Cardiac muscle cell (in vitro differentiated cells and primary cell): Measurements from ENCODE around the gene C1orf52. TPM values are rescaled to one million over a fixed set of nuclear protein-coding genes. Genes with fewer than 3 reads are reported as not detected.

Experiments
- DNase-seq, 2 donors: peaks; one replicate each; pipeline versions ENCODE4 v3.0.0 to v3.0.0-alpha.2; 2010 to 2017; ENCODE audit warnings: low read depth in 1 of 2, low spot score in 1 of 2
- H3K27ac ChIP-seq: fragments of 200-600 bp; sonication (generic); 2 replicates; pipeline ENCODE4 v1.5.1; 2016
- H3K27me3 ChIP-seq: fragments of 200-600 bp; sonication (generic); 2 replicates; pipeline ENCODE4 v1.6.0; 2016; ENCODE audit warnings: control low read depth
- H3K36me3 ChIP-seq: fragments of 200-600 bp; sonication (generic); 2 replicates; pipeline ENCODE4 v1.5.1; 2016; ENCODE audit warnings: control low read depth
- H3K4me1 ChIP-seq: fragments of 200-600 bp; sonication (generic); 2 replicates; pipeline ENCODE4 v1.8.1; 2017; ENCODE audit warnings: low read depth, mild to moderate bottlenecking, mixed run types
- H3K4me3 ChIP-seq: fragments of 200-600 bp; sonication (generic); 2 replicates; pipeline ENCODE4 v1.5.1; 2016; ENCODE audit warnings: mild to moderate bottlenecking
- H3K9me3 ChIP-seq: fragments of 200-600 bp; sonication (generic); 2 replicates; pipeline ENCODE4 v1.5.1; 2017; ENCODE audit warnings: low read depth, mild to moderate bottlenecking, control low read depth
- CTCF ChIP-seq: IDR thresholded peaks from 2 replicates; pipeline ENCODE4 v1.5.1; 2012; ENCODE audit warnings: low read depth, mild to moderate bottlenecking, low read length
- polyA plus RNA-seq: library from polyadenylated mRNA; unstranded; fragments of >200 nt; fragmentation: Nextera tagmentation; extraction: Ambion mirVana; gene quantifications from 2 replicates; pipeline ENCODE4 v1.2.1, GENCODE V29; 2016
- total RNA-seq: library from RNA; depleted of rRNA; stranded (reverse); fragments of >200 nt; gene quantifications from 2 replicates; pipeline ENCODE4 v1.2.3, GENCODE V29; 2016

The C1orf52 gene
- total and polyA plus RNA-seq, 2 experiments from 2014 or later: 63.4 to 82.1 TPM

DNA sequence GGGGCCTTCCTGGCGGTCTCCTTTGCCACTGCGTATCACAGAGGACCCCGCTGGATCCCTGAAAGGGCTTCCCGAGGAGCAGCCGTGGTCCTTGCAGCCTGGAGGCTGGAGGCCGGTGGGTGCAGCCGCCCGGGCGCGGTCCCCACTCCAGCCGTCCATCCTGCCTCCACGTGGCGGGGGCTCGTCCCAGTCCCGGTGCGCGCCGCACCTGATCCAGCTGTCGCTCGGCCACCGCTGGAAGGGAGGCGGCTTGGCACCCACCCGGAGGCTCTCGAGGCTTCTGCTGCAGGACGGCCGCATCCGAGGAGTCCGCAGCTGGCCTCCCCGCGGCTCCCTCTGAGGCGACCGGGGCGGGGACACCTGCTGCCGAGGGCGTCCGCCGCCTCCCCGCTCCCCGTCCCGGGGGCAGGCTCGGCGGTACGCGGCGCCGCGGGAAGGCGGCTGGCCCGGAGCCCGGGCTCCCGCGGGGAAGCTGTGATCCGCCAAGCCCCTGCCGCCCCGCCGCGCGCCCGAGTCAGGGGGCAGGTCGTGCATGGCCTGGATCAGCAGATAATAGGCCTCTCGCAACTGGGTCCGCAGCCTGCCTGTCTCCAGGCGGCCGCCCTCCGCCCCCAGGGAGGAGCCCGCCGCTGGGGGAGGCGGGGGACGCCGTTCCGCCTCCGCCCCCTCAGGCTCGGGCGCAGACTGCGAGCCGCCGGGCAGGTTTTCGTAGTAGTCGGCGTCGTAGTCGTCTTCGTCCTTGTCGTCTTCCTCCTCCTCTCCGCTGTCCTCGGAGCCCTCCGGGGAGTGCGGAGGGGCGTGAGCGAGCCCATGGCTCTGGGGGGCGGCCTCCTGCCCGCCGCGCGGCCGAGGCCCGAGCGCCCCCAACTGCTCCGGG, 58.8 kb downstream of the C1orf52 start, which contains the start of gene SYDE2:
TSS of gene SYDE2 (minus strand) at position 554 of the 877 bp plus-strand sequence. CDS start at position 534, 20 bp downstream.
- peaks cover 13% of the 10 kb centered on the region for H3K4me1 ChIP-seq
- no peaks in the 10 kb centered on the region for H3K27me3 ChIP-seq
- TF ChIP-seq CTCF: no peak
- peak; percentile 81 to 93 for DNase-seq
- H3K4me3 ChIP-seq: peak within 1 kb of the TSS; percentile 90
- no peaks in the 10 kb centered on the region for H3K36me3 ChIP-seq
- no peaks in the 10 kb centered on the region for H3K9me3 ChIP-seq
- H3K27ac ChIP-seq: peak within 1 kb of the TSS; percentile 100

Other genes with a start within 250 kb of the C1orf52 start
- gene MCOLN3, start 211.2 kb downstream of the C1orf52 start, total RNA-seq: 0.28 and 0.36 TPM in 2 replicates
- gene MCOLN3, start 211.2 kb downstream of the C1orf52 start, polyA plus RNA-seq: 1.1 and 1.6 TPM in 2 replicates
- 22.2 and 47.5 TPM in 2 replicates for gene SYDE2, start 58.6 kb downstream of the C1orf52 start, total RNA-seq
- gene SYDE2, start 58.6 kb downstream of the C1orf52 start, polyA plus RNA-seq: 20.6 and 30.2 TPM in 2 replicates
- 11.7 and 12.8 TPM in 2 replicates for gene BCL10, start 17.0 kb upstream of the C1orf52 start, total RNA-seq
- gene BCL10, start 17.0 kb upstream of the C1orf52 start, polyA plus RNA-seq: 11.7 and 18.9 TPM in 2 replicates
- gene DDAH1, start 205.5 kb upstream of the C1orf52 start, total RNA-seq: 14.0 and 15.5 TPM in 2 replicates
- gene DDAH1, start 205.5 kb upstream of the C1orf52 start, polyA plus RNA-seq: 8.3 and 9.1 TPM in 2 replicates